HEK293 (cell line): ENCODE data around the gene FREM3.

Source experiments
- CTCF ChIA-PET: fragments of 350-600 bp; formaldehyde crosslinking; extraction: SDS; loops from one replicate; lab custom pipeline; 2021; ENCODE audit warnings: antibody characterized with exemption; lab: Yijun Ruan, JAX
- POLR2A ChIA-PET: fragments of 300-600 bp; formaldehyde crosslinking; extraction: SDS; loops from one replicate; lab custom pipeline; 2020; ENCODE audit warnings: antibody characterized with exemption, inconsistent platforms; lab: Yijun Ruan, JAX
- H3K27ac ChIP-seq: fragments of 200-500 bp; sonication (Bioruptor generic); 2 replicates; pipeline ENCODE4 v1.5.1; 2014; ENCODE audit warnings: low read depth, low read length, control low read depth, inconsistent platforms; ENCODE audit errors: extremely low read depth
- H3K36me3 ChIP-seq, 2 experiments: fragments of 200-500 bp in 1 of 2; sonication (Bioruptor generic) in 1 of 2; 1 replicate in 1 of 2; 2 replicates in 1 of 2; pipeline ENCODE4 v1.5.1; 2014 to 2017; ENCODE audit warnings: inconsistent platforms in 2 of 2, low read length in 2 of 2; ENCODE audit not compliant: control insufficient read depth in 2 of 2, insufficient read depth in 1 of 2
- H3K4me1 ChIP-seq: fragments of 200-500 bp; sonication (Bioruptor generic); 2 replicates; pipeline ENCODE4 v1.5.1; 2014; ENCODE audit warnings: mild to moderate bottlenecking, low read length, inconsistent platforms; ENCODE audit not compliant: control insufficient read depth, insufficient read depth
- H3K4me3 ChIP-seq: 2 replicates; pipeline ENCODE4 v1.5.1; 2011; ENCODE audit warnings: low read depth, mild to moderate bottlenecking, control low read depth, low read length, moderate library complexity
- H3K9me3 ChIP-seq: fragments of 200-500 bp; sonication (Bioruptor generic); 2 replicates; pipeline ENCODE4 v1.5.1; 2014; ENCODE audit warnings: low read depth, low read length, inconsistent platforms; ENCODE audit not compliant: control insufficient read depth, insufficient read depth
- EGR2 ChIP-seq: fragments of 450-650 bp; formaldehyde crosslinking; IDR thresholded peaks from 2 replicates; pipeline ENCODE4 v1.5.1; 2016; ENCODE audit warnings: low read depth, missing biosample characterization, missing genetic modification characterization
- KLF8 ChIP-seq: fragments of 450-650 bp; formaldehyde crosslinking; IDR thresholded peaks from 2 replicates; pipeline ENCODE4 v1.5.1; 2016; ENCODE audit warnings: missing biosample characterization, missing genetic modification characterization
- PRDM1 ChIP-seq: fragments of 450-650 bp; formaldehyde crosslinking; IDR thresholded peaks from 2 replicates; pipeline ENCODE4; 2016; ENCODE audit warnings: missing biosample characterization, missing genetic modification characterization
- SALL2 ChIP-seq: fragments of 450-650 bp; formaldehyde crosslinking; IDR thresholded peaks from 2 replicates; pipeline ENCODE4 v1.5.0; 2017; ENCODE audit warnings: missing biosample characterization, mild to moderate bottlenecking, missing genetic modification characterization, borderline replicate concordance
- ZBTB17 ChIP-seq: fragments of 450-650 bp; formaldehyde crosslinking; IDR thresholded peaks from 2 replicates; pipeline ENCODE4 v1.5.1; 2016; ENCODE audit warnings: missing biosample characterization, missing genetic modification characterization
- ZBTB7A ChIP-seq: fragments of 450-650 bp; formaldehyde crosslinking; IDR thresholded peaks from 2 replicates; pipeline ENCODE4 v1.5.1; 2016; ENCODE audit warnings: low read depth, missing biosample characterization, missing genetic modification characterization
- ZFHX2 ChIP-seq: fragments of 450-650 bp; formaldehyde crosslinking; conservative IDR thresholded peaks from 2 replicates; pipeline ENCODE4 v1.5.1; 2016; ENCODE audit warnings: missing biosample characterization, missing genetic modification characterization
- ZNF114 ChIP-seq: fragments of 450-650 bp; formaldehyde crosslinking; IDR thresholded peaks from 2 replicates; pipeline ENCODE4 v1.5.0; 2017; ENCODE audit warnings: missing biosample characterization, missing genetic modification characterization
- ZNF19 ChIP-seq: fragments of 450-650 bp; formaldehyde crosslinking; IDR thresholded peaks from 2 replicates; pipeline ENCODE4; 2016; ENCODE audit warnings: missing biosample characterization, missing genetic modification characterization, low read depth
- ZNF221 ChIP-seq: fragments of 450-650 bp; formaldehyde crosslinking; IDR thresholded peaks from 2 replicates; pipeline ENCODE4 v1.5.1; 2017; ENCODE audit warnings: missing biosample characterization, missing genetic modification characterization, borderline replicate concordance
- ZNF404 ChIP-seq: fragments of 450-650 bp; formaldehyde crosslinking; IDR thresholded peaks from 2 replicates; pipeline ENCODE4 v1.5.1; 2017; ENCODE audit warnings: missing biosample characterization, missing genetic modification characterization
- ZNF549 ChIP-seq: fragments of 450-650 bp; IDR thresholded peaks from 2 replicates; pipeline ENCODE4 v1.5.1; 2018; ENCODE audit warnings: missing biosample characterization, missing genetic modification characterization, mild to moderate bottlenecking, inconsistent platforms, moderate library complexity
- ZNF610 ChIP-seq: fragments of 450-650 bp; formaldehyde crosslinking; IDR thresholded peaks from 2 replicates; pipeline ENCODE4 v1.5.1; 2016; ENCODE audit warnings: missing biosample characterization, missing genetic modification characterization, borderline replicate concordance
- ZNF658 ChIP-seq: fragments of 450-650 bp; formaldehyde crosslinking; IDR thresholded peaks from 2 replicates; pipeline ENCODE4; 2016; ENCODE audit warnings: missing biosample characterization, missing genetic modification characterization
- ZNF777 ChIP-seq: fragments of 450-650 bp; formaldehyde crosslinking; IDR thresholded peaks from 2 replicates; pipeline ENCODE4 v1.5.1; 2017; ENCODE audit warnings: missing biosample characterization, missing genetic modification characterization, borderline replicate concordance
- ZNF785 ChIP-seq: fragments of 450-650 bp; formaldehyde crosslinking; IDR thresholded peaks from 2 replicates; pipeline ENCODE4 v1.5.1; 2016; ENCODE audit warnings: missing biosample characterization, missing genetic modification characterization
- ZSCAN30 ChIP-seq: fragments of 450-650 bp; IDR thresholded peaks from 2 replicates; pipeline ENCODE4 v1.5.1; 2018; ENCODE audit warnings: missing biosample characterization, mild to moderate bottlenecking, missing genetic modification characterization, moderate library complexity
- TF ChIP-seq, protein P1 (sequence below): fragments of 450-650 bp; formaldehyde crosslinking; IDR thresholded peaks from 2 replicates; pipeline ENCODE4 v1.5.1; 2016; ENCODE audit warnings: missing biosample characterization, missing genetic modification characterization
- TF ChIP-seq, protein P2 (sequence below): IDR thresholded peaks from 2 replicates; pipeline ENCODE4 v1.6.1; 2011; ENCODE audit warnings: mild to moderate bottlenecking, low read depth, low read length, borderline replicate concordance
- TF ChIP-seq, protein P3 (sequence below): fragments of 450-650 bp; formaldehyde crosslinking; IDR thresholded peaks from 2 replicates; pipeline ENCODE4 v1.5.1; 2016; ENCODE audit warnings: missing biosample characterization, missing genetic modification characterization
- TF ChIP-seq, protein P4 (sequence below): fragments of 450-650 bp; formaldehyde crosslinking; IDR thresholded peaks from 2 replicates; pipeline ENCODE4 v1.5.1; 2016; ENCODE audit warnings: missing biosample characterization, missing genetic modification characterization
- TF ChIP-seq, protein P5 (sequence below): fragments of 450-650 bp; formaldehyde crosslinking; IDR thresholded peaks from 2 replicates; pipeline ENCODE4 v1.5.1; 2017; ENCODE audit warnings: missing biosample characterization, missing genetic modification characterization

FREM3 gene

GRCh38 chr4:143625632-143626031 is 74.8 kb downstream of the FREM3 start (continued):
- TF ChIP-seq ZNF221 (tag by site-specific recombination): no peak

GRCh38 chr4:143623896-143624295 is 76.6 kb downstream of the FREM3 start:
- CTCF ChIA-PET: no interaction called here
- no peaks in the 10 kb centered on the region for H3K4me1 ChIP-seq
- no peak overlapping the region for H3K27ac ChIP-seq
- H3K9me3 ChIP-seq: no peaks in the 10 kb centered on the region
- TF ChIP-seq PRDM1 (tag by site-specific recombination) (no peak), ZFHX2 (no peak), ZNF404 (tag by site-specific recombination) (no peak), ZNF777 (tag by site-specific recombination) (no peak), SALL2 (tag by site-specific recombination) (no peak), ZNF19 (tag by site-specific recombination) (no peak), ZSCAN30 (no peak), ZNF658 (tag by site-specific recombination) (no peak), ZNF549 (tag by site-specific recombination) (no peak)
- TF ChIP-seq, protein P1, sequence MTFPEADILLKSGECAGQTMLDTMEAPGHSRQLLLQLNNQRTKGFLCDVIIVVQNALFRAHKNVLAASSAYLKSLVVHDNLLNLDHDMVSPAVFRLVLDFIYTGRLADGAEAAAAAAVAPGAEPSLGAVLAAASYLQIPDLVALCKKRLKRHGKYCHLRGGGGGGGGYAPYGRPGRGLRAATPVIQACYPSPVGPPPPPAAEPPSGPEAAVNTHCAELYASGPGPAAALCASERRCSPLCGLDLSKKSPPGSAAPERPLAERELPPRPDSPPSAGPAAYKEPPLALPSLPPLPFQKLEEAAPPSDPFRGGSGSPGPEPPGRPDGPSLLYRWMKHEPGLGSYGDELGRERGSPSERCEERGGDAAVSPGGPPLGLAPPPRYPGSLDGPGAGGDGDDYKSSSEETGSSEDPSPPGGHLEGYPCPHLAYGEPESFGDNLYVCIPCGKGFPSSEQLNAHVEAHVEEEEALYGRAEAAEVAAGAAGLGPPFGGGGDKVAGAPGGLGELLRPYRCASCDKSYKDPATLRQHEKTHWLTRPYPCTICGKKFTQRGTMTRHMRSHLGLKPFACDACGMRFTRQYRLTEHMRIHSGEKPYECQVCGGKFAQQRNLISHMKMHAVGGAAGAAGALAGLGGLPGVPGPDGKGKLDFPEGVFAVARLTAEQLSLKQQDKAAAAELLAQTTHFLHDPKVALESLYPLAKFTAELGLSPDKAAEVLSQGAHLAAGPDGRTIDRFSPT: no peak
- TF ChIP-seq, protein P2, sequence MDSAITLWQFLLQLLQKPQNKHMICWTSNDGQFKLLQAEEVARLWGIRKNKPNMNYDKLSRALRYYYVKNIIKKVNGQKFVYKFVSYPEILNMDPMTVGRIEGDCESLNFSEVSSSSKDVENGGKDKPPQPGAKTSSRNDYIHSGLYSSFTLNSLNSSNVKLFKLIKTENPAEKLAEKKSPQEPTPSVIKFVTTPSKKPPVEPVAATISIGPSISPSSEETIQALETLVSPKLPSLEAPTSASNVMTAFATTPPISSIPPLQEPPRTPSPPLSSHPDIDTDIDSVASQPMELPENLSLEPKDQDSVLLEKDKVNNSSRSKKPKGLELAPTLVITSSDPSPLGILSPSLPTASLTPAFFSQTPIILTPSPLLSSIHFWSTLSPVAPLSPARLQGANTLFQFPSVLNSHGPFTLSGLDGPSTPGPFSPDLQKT: no peak
- no peaks in the 10 kb centered on the region for H3K36me3 ChIP-seq
- POLR2A ChIA-PET: no interaction called here
- no peak overlapping the region for H3K4me3 ChIP-seq

- CTCF ChIA-PET: no interaction called here
- H3K27ac ChIP-seq: no peak overlapping the region
- no peaks in the 10 kb centered on the region for H3K9me3 ChIP-seq
- H3K4me3 ChIP-seq: no peak overlapping the region
- H3K4me1 ChIP-seq: no peaks in the 10 kb centered on the region
- POLR2A ChIA-PET: no interaction called here
- 0 out of 2 replicates have a peak, but pooled peaks have one; percentile 19 for TF ChIP-seq EGR2
- TF ChIP-seq, protein P3, sequence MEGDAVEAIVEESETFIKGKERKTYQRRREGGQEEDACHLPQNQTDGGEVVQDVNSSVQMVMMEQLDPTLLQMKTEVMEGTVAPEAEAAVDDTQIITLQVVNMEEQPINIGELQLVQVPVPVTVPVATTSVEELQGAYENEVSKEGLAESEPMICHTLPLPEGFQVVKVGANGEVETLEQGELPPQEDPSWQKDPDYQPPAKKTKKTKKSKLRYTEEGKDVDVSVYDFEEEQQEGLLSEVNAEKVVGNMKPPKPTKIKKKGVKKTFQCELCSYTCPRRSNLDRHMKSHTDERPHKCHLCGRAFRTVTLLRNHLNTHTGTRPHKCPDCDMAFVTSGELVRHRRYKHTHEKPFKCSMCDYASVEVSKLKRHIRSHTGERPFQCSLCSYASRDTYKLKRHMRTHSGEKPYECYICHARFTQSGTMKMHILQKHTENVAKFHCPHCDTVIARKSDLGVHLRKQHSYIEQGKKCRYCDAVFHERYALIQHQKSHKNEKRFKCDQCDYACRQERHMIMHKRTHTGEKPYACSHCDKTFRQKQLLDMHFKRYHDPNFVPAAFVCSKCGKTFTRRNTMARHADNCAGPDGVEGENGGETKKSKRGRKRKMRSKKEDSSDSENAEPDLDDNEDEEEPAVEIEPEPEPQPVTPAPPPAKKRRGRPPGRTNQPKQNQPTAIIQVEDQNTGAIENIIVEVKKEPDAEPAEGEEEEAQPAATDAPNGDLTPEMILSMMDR (tag by site-specific recombination): no peak
- TF ChIP-seq ZBTB7A (tag by site-specific recombination): no peak
- H3K36me3 ChIP-seq: no peaks in the 10 kb centered on the region
Measured at GRCh38 chr4:143618811-143619210, 81.7 kb downstream of the FREM3 start.

GRCh38 chr4:143617994-143618679 is 82.3 kb downstream of the FREM3 start:
- no peak overlapping the region for H3K4me3 ChIP-seq
- ChIA-PET CTCF (no interaction called here), POLR2A (no interaction called here)
- no peak overlapping the region for H3K27ac ChIP-seq
- no peaks in the 10 kb centered on the region for H3K36me3 ChIP-seq
- no peaks in the 10 kb centered on the region for H3K4me1 ChIP-seq
- no peaks in the 10 kb centered on the region for H3K9me3 ChIP-seq
- TF ChIP-seq ZNF785: no peak
- no peak for TF ChIP-seq KLF8
- TF ChIP-seq, protein P4, sequence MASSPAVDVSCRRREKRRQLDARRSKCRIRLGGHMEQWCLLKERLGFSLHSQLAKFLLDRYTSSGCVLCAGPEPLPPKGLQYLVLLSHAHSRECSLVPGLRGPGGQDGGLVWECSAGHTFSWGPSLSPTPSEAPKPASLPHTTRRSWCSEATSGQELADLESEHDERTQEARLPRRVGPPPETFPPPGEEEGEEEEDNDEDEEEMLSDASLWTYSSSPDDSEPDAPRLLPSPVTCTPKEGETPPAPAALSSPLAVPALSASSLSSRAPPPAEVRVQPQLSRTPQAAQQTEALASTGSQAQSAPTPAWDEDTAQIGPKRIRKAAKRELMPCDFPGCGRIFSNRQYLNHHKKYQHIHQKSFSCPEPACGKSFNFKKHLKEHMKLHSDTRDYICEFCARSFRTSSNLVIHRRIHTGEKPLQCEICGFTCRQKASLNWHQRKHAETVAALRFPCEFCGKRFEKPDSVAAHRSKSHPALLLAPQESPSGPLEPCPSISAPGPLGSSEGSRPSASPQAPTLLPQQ (tag by site-specific recombination): no peak
- no peak for TF ChIP-seq ZBTB17 (tag by site-specific recombination)
- TF ChIP-seq, protein P5, sequence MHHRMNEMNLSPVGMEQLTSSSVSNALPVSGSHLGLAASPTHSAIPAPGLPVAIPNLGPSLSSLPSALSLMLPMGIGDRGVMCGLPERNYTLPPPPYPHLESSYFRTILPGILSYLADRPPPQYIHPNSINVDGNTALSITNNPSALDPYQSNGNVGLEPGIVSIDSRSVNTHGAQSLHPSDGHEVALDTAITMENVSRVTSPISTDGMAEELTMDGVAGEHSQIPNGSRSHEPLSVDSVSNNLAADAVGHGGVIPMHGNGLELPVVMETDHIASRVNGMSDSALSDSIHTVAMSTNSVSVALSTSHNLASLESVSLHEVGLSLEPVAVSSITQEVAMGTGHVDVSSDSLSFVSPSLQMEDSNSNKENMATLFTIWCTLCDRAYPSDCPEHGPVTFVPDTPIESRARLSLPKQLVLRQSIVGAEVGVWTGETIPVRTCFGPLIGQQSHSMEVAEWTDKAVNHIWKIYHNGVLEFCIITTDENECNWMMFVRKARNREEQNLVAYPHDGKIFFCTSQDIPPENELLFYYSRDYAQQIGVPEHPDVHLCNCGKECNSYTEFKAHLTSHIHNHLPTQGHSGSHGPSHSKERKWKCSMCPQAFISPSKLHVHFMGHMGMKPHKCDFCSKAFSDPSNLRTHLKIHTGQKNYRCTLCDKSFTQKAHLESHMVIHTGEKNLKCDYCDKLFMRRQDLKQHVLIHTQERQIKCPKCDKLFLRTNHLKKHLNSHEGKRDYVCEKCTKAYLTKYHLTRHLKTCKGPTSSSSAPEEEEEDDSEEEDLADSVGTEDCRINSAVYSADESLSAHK: no peak
- TF ChIP-seq ZNF114 (tag by site-specific recombination): no peak
- TF ChIP-seq ZNF610 (tag by site-specific recombination): no peak
